HG02678 (cell line): Measurements from ENCODE around the gene DTX4.

Experiments
- ATAC-seq: cut with Tn5 transposase; IDR thresholded peaks from one replicate; pipeline ENCODE4 v1.9.1; 2021; ENCODE audit warnings: mild to moderate bottlenecking, moderate library complexity; ENCODE audit not compliant: unreplicated experiment

Gene DTX4

GRCh38 chr11:59172345-59173079 is 580 bp downstream of the DTX4 start:
- peak; percentile 30 for ATAC-seq

- ATAC-seq: peak; percentile 3
These were observed 1.4 kb downstream of the DTX4 start for GRCh38 chr11:59173080-59173963.

- ATAC-seq: no peak
These were observed 2.2 kb downstream of the DTX4 start for GRCh38 chr11:59173964-59174663.

- ATAC-seq: no peak
These were observed 2.7 kb downstream of the DTX4 start for GRCh38 chr11:59174664-59175033.

GRCh38 chr11:59175091-59175501 is 3.2 kb downstream of the DTX4 start:
- ATAC-seq: no peak

- ATAC-seq: no peak
These were observed 4.4 kb downstream of the DTX4 start for GRCh38 chr11:59176330-59176729.

GRCh38 chr11:59178402-59178801 is 6.5 kb downstream of the DTX4 start:
- ATAC-seq: no peak

GRCh38 chr11:59179121-59179520 is 7.2 kb downstream of the DTX4 start:
- no peak for ATAC-seq

GRCh38 chr11:59180168-59180776 is 8.3 kb downstream of the DTX4 start:
- ATAC-seq: no peak

- no peak for ATAC-seq
These were observed 9.0 kb downstream of the DTX4 start for GRCh38 chr11:59180907-59181306.

GRCh38 chr11:59181746-59182456 is 10.0 kb downstream of the DTX4 start:
- no peak for ATAC-seq

GRCh38 chr11:59182457-59183151 is 10.7 kb downstream of the DTX4 start:
- ATAC-seq: no peak

- no peak for ATAC-seq
These were observed 11.8 kb downstream of the DTX4 start for GRCh38 chr11:59183771-59184170.

GRCh38 chr11:59184691-59185339 is 12.9 kb downstream of the DTX4 start:
- ATAC-seq: no peak

GRCh38 chr11:59185386-59185945 is 13.5 kb downstream of the DTX4 start:
- no peak for ATAC-seq

- peak; percentile 85 for ATAC-seq
These were observed 14.2 kb downstream of the DTX4 start for GRCh38 chr11:59186130-59186594.

GRCh38 chr11:59187035-59187434 is 15.1 kb downstream of the DTX4 start:
- ATAC-seq: no peak

- ATAC-seq: no peak
These were observed 15.7 kb downstream of the DTX4 start for GRCh38 chr11:59187587-59187986.

- no peak for ATAC-seq
These were observed 17.0 kb downstream of the DTX4 start for GRCh38 chr11:59188954-59189353.
